Activated CD8-positive, alpha-beta memory T cell treated with anti-CD3 and anti-CD28 coated beads for 24 hours (primary cell): Measurements from ENCODE around the gene MAPK4.
"Not testable (repeated sequence)": the region's sequence is repeated elsewhere in the genome, so short reads cannot be mapped to it uniquely, and the experiment has no call there.

ENCODE experiments used
- DNase-seq: peaks from one replicate; pipeline ENCODE4 v3.0.0-alpha.2; 2020

Gene MAPK4

DNA sequence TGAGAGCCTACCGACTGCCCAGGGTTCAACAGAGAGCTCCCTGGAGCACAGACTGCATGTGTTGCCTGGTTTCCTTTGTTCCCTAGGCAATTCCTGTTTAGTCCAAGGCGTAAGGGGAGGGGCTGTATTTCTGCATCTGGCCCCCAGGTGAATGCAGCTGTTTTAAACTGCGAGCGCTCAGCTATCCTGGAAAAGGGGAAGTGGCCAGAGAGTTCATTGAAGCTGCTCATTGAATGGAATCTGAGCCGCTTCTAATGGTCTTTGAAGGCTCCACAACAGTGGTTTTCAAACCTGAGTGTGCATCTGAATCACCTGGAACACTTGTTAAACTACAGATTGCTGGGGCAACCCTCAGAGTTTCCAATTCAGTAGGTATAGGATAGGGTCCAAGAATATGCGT is 18.1 kb downstream of the MAPK4 start:
- no peak for DNase-seq

GRCh38 chr18:50578651-50579050 is 18.8 kb downstream of the MAPK4 start:
- no peak for DNase-seq

DNA sequence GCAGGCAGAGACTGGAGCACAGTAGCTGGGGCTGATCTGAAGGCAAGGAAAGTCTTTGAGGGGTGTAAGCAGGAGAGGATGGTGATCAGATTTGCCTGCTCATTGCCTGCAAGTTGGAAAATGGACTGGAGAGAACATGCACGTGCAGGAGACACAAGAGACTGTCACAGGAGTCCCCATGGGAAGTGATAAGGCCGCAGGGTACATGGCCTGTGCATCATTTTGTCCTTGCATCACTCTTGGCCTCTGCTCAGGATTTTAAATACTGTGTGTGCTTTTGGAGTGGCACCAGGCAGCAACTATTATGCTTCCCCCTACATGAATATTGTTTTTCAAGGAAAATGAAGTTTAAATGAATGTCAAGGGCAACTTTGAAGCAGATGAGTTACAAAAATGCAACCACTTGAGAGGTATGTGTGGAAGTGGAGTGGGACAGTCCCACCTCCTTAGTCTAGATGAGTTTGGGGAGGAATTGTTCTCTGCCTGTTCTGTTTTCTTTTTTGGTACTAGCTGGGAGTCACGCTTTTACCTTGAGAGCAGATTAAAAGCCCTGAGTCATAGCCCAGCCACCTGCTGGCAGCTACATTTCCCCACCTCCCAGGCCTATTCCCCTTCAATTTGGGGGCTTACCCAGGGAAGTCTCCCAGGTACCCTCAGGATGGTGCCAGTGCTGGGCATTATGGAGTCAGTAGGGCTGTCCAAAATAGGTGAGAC is 19.3 kb downstream of the MAPK4 start:
- DNase-seq, result no peak

GRCh38 chr18:50581517-50581916 is 21.6 kb downstream of the MAPK4 start:
- DNase-seq, result no peak

GRCh38 chr18:50582500-50582899 is 22.6 kb downstream of the MAPK4 start:
- no peak for DNase-seq

DNA sequence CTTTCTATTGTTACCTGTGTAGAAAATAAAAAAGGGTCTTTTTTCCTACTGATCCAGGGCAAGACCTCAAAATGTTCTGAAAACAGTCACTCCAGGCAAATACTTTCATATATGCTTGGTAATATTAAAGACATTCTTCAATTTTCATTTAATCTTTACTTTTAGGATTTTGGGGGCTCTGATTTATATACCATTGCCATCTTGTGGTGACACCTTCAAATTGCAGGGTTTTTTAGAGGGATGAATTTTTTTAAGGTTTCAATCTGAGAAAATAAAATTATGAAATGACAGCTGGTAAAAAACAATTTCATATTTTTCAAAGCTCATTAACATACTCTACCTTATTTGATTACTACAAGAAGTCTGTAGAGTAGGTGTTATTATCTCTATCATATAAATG is 26.8 kb downstream of the MAPK4 start:
- no peak for DNase-seq

DNA sequence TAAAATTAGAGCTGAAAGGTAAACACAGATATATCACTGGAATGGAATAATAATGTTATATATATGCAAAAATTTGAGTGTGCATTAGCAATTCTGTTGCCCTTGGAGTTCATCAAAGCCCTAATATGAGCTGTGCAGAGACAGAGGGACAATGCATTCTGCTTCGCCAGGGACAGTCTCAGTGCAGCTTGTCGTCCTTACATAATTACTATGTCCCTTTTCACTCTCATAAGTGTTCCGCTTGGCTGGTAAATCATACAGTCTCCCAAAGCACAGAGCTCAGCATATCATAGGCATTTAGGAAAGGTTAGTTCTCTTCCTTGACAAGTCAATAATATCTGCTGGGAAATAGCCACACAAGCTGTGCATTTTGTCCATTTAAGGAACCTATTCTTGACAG is 30.7 kb downstream of the MAPK4 start:
- DNase-seq, result no peak

DNA sequence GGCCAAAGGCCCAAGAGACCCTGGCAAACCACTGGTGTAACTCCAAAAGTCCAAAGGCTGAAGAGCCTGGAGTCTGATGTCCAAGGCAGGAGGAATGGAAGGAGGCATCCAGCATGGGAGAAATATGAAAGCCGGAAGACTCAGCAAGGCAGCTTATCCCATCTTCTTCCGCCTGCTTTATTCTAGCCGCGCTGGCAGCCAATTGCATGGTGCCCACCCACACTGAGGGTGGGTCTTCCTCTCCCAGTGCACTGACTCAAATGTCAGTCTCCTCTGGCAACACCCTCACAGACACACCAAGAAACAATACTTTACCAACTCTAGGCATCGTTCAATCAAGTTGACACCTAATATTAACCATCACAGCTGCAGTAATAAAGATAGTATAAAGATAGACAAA is 34.1 kb downstream of the MAPK4 start:
- no peak for DNase-seq

DNA sequence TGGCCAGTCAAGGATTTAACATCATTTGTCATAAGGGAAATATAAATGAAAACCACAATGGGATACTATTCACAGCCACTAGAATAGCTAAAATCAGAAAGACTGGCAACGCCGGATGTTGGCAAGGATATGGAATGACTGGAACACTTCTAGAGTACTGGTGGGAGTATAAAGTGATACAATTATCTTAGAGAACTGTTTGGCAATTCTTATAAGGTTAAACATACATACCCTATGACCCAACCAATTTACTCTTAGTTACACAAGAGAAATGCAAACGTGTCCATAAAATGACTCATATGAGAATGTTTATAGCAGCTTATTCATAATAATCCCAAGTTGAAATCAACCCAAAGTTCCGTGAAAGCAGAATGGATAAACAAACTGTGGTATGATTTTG is 35.1 kb downstream of the MAPK4 start:
- no peak for DNase-seq

DNA sequence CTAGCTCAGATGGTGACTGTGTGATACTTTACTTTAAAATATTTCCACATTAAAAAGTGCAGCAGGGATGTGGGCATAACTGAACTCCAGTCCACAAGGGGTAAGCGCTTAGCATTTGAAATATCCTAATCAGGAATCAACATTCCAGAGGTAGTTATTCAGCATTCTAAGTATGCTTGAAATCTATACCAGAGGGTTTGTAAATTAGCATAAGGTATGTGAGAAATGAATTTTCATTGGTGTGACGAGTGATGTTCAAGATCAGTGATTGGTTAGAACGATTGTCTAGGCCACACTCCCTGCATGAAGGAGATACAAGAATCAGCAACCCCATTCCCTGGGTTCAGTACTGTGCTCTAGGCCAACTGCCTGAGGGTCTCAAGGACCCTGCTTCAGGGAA is 42.6 kb downstream of the MAPK4 start:
- DNase-seq, result no peak

DNA sequence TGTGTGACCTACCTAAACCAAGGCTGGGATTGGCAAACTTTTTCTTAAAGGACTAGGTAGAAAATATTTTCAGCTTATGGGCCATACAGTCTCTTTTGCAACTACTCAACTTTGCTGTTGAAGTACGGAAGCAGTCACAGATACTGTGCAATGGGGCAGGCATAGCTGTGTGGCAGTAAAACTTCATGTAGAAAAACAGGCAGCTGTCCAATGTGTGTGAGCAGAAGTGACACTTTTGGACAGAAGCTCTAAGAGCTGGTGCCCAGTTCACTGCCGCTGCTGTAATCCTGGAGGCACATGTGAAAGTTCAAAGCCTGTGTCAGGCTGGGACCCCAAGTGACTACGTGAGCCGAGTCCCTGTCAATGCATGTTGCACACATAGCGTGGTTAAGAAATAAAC is 46.7 kb downstream of the MAPK4 start:
- no peak for DNase-seq

GRCh38 chr18:50607378-50607926 is 47.6 kb downstream of the MAPK4 start:
- no peak for DNase-seq

DNA sequence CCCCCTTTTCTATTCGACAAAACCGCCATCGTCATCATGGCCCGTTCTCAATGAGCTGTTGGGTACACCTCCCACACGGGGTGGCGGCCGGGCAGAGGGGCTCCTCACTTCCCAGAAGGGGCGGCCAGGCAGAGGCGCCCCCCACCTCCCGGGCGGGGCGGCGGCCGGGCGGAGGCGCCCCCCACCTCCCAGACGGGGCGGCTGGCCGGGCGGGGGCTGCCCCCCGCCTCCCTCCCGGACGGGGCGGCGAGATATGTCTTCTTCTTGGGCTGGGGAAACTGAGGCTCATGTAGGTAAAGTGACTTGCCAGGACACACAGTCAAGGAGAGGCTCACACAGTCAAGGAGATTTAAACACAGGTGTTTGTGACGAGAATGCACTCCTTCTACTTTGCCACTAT is 49.3 kb downstream of the MAPK4 start:
- not testable (repeated sequence) for DNase-seq

GRCh38 chr18:50610349-50610748 is 50.5 kb downstream of the MAPK4 start:
- no peak for DNase-seq

DNA sequence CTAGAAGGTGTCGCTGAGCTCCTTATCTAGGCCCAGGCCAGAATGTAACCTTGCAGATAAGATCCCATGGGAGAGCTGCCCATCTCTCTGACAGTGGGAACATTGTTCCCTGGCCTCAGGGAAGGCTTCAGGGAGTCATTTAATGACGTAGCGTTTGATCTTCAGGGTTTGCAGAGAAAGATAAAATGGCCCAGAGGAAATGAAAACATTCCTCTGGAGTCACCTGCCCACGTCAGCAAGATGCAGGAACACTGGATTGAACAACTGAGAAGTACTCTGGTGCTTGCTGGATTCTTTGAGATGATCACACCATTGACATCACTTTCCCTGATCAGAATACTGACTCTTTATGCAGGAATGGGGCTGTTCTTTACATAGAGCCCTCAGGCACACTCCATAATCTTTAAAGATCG is 51.6 kb downstream of the MAPK4 start:
- DNase-seq, result no peak

GRCh38 chr18:50614838-50615237 is 55.0 kb downstream of the MAPK4 start:
- DNase-seq, result no peak

DNA sequence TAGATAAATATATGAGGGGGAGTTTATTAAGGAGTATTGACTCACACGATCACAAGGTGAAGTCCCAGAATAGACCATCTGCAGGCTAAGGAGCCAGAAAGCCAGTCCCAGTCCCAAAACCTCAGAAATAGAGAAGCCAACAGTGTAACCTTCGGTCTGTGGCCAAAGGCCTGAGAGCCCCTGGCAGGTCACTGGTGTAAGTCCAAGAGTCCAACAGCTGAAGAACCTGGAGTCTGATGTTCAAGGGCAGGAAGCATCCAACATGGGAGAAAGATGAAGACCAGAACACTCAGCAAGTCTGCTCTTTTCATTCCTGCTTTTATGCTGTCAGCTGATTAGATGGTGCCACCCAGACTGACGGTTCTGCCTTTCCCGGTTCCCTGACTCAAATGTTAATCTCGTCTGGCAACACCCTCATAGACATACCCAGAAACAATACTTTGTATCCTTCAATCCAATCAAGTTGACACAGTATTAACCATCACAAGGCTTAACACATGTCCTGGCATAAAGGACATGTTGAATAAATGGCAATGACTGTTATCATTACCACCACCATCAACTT is 56.7 kb downstream of the MAPK4 start:
- DNase-seq, result no peak

DNA sequence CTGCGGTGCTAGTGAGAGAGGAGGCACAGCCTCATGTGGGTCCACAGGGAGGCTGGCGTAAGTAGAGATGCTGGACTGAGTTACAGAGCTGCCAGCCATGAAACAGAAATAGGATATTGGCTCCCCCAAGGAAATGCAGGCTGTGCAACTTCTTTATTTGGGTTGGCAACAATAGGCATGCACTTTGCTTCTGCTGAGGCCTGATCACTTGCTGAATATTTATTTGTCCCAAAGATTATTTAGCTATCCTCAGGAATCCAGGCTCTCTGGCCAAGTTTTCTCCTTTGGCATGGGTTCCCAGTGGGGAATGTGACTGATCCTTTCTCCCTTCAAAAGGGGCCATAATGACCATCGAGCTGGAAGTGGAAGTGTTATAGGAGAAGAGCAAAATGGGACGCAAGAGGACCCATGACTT is 60.0 kb downstream of the MAPK4 start:
- no peak for DNase-seq

GRCh38 chr18:50620319-50620718 is 60.4 kb downstream of the MAPK4 start:
- no peak for DNase-seq

DNA sequence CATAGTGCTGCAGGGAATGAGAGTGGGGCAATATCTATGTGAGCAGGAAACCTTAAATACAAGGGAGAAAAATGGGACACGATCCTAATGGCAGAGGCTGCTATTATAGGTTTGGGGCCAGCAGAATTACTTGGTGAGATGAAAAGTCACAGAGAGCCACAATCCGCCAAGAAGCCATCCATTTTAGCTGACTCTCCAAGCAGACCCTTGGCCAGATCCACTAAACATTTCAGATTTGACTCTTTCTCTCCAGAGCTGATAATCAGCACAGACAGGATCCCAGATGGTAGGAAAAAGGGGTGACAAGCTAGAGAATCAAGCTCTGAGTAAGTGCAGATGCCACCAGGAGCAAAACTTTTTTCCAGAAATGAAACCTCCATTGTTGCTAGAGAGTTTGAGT is 61.5 kb downstream of the MAPK4 start:
- no peak for DNase-seq

DNA sequence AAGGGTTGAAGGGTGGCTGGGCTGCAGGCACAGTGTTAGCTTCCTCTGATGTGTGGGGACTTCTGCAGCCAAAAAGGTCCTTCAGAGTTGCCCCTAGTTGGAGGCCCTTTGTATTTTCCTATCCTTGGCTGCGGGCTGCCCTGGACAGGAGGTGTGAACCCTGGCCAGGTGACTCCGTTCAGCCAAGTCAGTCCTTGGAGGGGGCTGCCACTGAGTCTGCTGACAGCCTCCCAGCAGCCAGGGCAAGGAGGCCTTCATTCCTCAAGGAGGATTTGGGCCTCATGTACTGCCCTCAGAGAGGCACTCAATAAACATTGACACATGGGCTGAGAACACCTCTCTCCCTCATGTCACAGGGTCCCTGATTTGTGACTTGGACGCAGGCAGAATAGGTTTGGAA is 62.4 kb downstream of the MAPK4 start:
- DNase-seq, result no peak

DNA sequence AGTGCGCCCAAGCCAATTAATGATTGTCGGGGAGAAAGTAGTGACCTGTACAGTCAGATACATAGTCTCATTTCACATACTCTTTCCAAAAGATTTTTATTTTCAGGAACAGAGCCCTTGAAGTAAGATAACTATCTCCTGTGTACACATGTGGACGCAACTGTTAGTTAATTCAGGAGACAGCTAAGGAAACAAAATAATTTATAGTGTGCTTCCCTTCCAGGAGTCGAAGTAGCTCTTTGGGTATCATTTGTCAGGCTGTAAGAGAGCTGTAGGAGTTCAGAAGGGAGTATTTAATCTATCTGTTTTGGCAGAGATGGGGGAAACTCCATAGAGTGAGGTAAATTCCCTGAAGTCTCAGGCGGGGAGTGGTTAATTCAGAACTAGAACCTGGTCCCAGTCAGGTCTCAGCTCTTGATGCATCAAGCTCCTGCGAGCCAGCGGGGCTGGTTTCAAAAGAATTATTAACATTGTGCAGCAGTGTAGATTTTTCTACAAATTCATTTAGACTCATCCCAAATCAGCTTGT is 63.0 kb downstream of the MAPK4 start:
- DNase-seq, result no peak

DNA sequence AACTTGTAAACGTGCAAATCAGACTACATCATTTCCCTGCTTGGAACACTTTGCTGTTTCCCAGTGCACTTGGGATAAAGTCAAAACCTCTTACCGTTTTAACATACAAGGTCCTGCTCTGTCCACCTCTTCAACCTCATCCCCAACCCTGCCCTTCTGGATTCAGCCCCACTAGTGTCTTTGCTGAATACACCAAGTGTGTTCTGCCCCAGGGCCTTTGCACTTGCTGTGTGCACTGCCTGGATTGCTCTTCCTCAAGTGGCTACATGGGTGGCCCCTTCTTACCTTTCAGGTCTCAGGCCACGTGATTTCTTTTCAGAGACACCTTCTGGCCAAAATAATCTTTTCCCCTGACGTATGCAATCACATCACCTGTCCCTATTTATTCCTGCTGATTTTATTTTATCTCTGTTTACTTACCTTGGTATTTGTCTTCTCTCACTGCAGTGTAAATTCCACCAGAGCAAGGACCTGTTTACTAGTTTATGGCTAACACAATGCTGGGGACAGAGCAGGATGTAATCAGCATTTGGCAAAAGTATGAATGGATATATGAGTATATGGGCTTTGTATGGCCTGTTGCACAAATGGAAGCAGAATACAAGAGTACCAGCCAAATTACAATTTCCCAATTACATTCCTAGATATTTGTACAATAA is 63.9 kb downstream of the MAPK4 start:
- no peak for DNase-seq

DNA sequence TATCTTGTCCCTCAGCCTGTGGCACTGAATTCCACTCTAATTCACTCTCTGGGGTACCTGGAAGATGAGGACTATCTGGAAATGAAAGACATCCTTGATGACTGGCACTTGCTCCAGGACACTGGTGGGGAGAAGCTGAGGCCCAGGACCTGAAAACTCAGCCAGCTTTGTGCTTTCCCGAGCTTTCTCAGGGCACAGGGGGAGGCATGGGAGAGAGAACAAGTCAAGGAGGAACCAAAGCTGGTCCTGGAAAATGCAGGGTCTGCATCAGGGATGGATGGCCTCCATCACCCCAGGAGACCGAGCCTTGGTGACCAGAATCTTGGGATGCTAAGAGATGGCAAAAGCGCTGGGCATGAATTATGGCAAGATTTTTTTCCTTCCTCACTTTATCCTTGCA is 65.1 kb downstream of the MAPK4 start:
- no peak for DNase-seq
